GM18502 (cell line): ENCODE results near the gene COA5.

ENCODE experiments used
- ATAC-seq: cut with Tn5 transposase; IDR thresholded peaks from one replicate; pipeline ENCODE4 v1.9.1; 2021; ENCODE audit warnings: mild to moderate bottlenecking; ENCODE audit not compliant: unreplicated experiment, poor library complexity

The COA5 gene

DNA sequence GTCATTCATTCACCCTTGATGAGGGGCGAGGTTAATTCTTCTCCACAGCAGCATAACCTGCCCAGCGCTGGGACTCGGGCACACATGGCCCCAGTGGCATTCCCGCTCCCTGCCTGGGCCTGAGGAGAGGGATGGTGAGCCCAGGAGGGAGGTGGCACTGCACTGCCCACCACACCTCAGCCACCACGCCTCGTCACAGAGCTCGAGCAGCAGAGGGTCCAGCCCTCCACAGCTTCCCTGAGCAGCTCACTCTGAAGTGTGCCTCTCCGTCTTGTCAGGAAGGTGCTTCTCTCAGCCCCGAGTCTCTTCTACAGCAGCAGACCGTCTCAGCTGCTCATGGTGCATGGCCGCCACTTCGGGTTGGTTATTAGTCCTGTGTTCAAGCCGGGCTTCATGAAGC lies 34.9 kb downstream of the COA5 start:
- ATAC-seq: no peak

DNA sequence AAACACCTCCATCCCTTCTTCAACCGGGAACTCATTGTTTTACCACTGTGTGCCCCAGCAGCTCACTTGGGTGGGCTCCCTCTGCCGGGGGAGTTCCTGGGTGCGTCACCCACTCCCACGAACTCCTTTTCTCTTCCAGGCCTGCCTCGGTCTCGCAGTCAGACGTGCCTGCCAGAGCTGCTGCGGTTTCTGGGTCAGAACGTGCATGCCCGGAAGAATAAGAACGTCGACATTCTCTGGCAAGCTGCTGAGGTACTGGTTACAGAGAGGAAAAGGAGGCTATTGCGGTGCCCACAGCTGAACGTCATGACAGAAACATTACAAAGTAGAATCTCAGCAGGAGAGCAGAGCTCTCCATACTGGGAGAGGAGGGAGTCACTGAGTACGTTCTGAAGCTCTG lies 35.6 kb downstream of the COA5 start:
- ATAC-seq: no peak

DNA sequence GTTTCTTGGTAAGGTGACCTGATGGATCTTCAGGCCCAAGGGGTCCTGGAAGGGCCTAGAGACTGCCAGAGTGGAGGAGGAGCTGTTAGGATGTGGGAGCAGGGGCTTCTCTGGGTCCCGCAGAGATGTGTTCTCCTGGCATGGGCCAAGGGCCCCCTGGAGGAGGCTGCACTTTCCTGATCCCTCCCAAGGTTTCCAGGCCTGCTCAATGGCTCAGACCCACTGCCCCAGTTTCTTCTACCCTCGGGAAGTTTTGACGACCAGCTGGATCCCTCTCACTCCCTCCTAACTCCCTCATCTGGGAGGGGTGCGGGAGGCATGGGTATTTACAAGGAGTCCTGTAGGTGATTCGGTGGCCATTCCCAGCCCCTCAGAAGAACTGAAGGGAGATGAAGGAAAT lies 36.1 kb downstream of the COA5 start:
- ATAC-seq: no peak

DNA sequence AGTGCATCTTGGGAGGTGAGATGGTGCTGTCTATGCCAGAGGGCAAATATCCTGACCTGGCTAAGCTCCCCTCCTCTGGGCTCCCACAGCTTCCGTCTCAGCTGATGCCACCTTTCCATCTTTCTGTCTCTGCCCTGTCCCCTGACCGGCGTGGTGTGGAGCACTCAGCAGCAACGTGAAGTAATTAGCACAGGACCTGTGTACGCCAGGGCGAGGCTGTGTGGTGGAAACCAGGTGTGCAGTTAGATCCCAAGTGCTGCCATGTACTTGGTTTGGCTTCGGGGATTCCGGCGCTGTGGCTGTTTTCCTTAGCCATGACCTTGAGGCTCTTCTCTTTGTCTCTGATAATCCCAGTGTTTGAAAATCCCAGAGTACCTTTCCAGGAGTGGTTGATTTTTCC lies 36.5 kb downstream of the COA5 start:
- ATAC-seq: no peak

DNA sequence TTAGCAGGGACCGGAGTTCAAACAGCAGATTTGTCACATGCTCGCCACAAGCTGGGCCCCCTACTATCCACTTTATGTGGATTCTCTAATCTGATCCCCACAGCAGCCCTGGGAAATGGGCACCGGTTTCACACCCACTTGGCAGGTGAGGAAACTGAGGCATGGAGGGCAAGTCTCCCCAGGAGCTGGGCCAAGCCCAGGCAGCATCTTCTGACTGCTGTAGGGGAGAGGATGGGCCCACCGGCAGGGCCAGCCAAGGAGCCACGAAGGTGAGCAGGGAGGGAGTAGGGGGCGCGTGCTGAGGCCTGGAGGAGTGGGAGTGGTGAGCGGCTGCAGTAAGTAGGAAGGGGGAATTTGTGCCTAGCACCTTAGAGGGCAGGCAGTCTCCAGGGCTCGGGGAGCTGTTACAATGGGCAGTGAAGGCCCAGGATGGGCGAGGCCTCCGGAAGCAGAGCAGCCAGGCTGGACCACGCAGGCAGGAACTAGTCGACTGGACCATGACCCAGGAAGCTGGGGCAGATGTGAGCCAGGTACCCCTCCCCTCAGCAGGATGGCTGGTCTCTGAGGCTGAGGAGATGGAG lies 37.1 kb downstream of the COA5 start:
- ATAC-seq: no peak

DNA sequence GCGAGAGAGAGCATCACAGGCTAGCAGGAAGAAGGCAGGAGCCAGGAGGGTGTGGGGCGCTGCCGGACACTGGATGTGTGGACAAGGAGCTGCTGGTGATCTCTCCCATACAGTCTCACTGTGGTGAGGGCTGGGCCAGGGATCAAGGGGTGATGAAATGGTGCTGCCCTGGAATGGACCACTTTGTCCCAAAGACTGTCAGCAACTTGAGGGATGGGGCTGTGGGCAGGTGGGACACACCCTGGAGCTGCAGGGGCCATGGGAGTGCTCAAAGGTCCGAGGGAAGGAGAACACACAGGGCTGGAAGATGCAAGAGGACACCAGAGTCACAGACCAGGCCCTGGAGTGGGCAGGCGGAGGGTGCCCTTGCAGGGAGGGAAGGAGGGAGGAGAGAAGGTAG lies 38.0 kb downstream of the COA5 start:
- no peak for ATAC-seq

DNA sequence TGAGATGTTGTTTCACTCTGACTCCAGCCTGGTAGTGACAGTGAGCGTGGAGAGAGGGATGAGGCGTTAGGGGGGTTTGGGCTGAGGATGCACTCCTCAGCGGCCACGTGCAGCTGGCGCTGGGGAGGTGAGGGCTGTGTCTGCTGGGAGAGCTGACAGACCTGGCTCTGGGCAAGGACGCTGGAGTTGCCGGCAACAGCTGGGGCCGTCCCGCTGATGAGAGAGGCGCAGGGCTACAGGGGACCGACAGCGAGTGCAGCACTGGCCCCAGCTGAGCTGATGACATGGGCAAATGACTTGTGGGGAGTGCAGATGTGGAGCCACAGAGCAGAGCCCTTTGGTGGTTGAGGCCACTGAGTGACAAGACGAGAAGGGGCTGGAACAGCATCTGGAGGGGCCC lies 38.4 kb downstream of the COA5 start:
- ATAC-seq: no peak

DNA sequence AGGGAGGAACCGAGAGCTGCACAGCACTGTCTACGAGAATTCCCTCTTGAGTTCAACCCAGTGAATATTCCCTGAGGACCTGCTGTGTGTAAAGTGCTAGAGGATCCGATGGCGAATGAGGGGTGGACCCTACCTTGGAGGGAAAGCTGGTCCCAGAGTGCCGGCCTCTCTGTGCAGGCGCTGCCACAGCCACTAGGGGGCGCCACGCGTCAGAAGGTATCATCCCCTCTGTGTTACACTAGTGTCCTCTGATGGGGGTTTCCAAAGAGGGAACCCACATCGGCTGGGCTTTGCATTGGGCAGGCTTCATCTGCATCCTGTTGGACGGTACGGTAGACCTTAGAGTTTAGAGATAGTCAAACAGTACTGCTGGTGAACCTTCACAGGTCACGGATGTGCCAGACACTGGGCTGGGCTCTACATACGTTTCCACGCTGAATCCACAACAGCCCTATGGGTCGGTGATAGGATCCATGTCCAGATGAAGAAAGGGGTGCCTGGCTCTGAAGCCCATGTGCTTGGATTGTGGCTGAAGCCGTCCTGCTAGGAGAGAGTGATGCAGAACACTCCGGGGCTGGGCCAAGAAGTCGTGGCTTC lies 39.0 kb downstream of the COA5 start:
- no peak for ATAC-seq

DNA sequence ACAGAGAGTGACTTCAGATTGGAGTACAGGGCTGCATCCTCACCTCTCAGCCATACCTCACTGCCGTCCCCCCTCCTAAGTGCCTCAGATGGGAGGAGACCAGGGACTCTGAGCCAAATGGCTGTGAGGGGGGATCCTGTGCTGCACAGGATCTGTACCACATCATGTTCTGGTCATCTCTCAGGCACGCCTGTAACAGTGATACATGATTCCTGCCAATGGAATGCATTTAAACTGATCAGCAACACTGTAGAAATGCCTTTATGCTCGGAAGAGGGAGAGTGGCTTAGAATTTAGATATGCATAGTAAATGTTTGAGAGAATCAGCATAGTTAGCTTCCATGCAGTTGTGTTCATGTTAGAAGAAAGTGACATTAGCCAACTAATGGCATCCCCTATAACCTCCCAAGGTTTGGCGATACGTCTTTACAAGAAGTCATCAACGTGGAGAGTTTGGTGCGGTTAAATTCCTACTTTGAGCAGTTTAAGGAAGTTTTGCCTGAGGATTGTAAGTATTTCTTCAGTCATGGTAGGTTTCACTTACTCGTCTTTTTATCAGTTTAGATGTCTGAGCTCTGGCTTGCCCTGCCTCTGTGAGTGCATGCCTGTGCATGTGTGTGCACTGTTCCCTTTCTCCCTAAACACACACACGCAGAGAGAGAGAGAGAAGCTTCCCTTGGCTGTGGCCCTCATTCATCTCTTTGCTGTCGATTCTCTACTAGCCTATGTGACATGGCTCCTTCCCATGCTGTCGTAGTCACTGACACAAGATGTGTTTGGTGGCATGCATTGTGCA lies 40.0 kb downstream of the COA5 start:
- ATAC-seq: no peak

DNA sequence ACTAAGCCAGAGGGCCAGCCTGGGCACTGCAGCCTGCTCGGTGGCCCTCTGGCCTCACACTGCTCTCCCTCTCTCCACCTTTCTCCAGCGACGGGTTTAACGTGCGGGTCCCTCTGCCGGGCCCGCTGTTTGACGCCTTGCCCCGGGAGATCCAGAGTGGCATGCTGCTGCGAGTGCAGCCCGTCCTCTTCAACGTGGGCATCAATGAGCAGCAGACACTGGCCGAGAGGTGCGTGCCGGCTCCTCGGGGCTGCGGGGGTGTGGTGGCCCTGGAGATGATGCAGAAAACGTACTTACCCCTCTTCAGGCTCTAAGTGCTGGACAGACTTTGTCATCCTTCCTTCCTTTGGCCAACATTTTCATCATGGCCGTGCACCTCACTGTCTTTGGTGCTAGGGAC lies 42.4 kb downstream of the COA5 start:
- ATAC-seq: no peak

DNA sequence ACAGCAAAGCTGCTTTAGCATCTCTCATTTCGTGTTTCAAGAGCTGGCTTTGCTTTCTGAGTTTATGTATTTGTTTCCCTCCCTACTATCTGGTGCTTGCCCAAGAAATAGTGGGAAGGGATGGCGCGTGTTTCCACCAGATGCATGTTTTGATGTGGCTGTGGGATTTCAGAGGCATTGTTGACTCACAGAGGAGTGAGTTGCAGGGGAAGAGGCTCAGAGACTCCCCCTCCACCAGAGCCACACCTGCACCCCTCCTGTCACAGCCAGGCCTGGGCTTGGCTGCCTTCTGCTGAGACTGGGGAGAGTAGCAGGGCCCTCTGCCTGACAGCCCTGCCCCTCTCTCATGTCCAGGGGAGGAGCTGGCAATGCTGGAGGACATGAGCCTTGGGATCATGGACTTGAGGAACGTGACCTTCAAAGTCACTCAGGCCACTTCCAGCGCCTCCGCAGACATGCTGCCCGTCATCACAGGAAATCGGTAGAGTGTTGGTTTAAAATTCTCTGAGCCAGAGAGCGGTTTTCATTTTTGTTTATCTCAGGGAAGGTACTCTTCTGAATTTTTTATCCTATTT lies 42.9 kb downstream of the COA5 start:
- ATAC-seq: no peak

DNA sequence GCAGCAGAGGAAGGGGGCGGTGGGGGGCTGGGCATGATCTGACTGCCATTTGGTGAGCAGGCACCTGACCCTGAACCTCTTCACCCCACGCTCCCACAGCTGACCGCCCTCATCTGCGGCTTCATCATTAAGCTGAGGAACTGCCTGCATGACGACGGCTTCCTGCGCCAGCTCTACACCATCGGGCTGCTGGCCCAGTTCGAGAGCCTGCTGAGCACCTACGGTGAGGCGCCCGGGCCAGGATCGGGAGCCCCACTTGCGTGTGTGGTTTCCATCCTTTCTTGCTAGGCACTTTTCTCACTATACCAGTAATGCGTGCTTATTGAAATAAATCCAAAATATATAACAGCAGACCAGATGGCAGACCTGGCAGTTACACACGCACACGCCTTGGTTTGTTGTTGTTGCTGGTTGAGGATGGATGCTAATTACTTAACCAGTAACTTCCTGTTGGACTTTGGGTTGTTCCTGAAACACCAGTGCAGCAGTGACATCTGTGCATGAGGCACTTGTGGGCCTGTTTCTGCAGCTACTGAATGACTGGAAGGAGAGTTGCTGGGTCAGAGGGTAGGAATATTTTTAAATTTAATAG lies 43.7 kb downstream of the COA5 start:
- no peak for ATAC-seq

DNA sequence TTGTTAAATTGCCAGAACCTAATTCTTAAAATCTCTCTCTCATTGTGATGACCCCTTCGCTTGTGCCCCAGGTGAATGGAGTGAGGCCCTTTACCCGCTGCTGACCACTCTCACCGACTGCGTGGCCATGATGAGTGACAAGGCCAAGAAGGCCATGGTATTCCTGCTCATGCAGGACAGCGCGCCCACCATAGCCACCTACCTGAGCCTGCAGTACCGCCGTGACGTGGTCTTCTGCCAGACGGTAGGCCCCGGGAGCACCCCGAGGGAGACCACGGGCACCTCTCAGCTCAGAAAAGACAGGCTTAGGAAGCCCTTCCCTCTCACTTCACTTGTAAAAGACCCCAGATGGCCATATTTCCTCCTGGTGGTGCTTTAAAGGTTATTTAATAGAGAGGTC lies 44.9 kb downstream of the COA5 start:
- no peak for ATAC-seq

DNA sequence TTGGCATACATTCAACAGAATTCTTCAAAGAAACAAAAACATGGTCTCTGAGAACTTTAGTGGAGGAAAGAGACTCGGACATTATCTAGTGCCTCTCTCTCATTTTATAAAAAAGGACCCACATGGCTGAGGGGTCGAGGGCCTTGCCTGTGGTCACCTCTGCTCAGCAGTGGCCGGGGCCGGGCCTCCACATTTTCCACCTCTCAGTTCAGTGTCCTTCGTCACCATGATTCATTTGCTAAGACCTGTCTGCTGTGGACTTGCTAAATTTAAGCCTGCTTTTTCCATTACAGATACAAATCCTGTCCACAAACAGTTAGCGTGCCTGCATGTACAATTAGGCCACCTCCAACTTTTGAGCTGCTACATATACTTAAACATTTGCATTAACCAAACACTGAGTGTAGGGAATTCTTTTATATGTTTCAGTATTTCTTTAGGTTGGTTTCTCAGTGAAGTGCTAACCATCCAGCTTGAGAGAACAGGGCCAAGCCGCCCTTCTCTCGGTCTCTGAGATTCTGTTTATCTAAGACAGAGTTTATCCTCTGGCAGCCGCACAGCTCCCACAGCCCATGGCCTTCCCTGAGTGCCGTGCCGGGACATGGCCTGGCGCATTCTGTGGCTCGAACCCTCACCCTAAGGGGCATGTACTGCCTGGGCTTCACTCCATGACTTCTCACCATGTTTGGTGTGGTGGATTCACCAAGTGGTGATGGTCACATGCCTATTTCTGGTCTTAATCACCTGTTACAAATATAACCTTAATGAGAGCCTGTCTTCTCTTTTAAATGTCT lies 46.2 kb downstream of the COA5 start:
- no peak for ATAC-seq

DNA sequence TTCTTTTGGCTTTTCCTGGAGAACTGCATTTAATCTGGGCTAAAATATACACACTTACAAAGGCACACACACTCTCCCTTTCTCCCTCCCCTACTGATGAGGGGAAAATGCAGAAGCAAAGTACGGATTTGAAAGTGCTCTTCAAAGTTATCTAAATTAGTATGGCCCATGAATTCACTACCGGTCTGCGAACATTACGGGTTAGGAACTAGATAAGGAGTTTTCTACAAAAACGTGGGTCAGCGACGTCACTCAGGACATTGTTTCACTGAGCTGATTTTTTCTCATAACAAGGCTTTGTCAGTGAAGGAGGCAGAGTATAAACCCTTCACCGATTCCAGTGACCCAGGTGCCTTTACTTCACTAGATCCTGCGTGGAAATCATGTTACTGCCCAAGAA lies 47.3 kb downstream of the COA5 start:
- no peak for ATAC-seq

DNA sequence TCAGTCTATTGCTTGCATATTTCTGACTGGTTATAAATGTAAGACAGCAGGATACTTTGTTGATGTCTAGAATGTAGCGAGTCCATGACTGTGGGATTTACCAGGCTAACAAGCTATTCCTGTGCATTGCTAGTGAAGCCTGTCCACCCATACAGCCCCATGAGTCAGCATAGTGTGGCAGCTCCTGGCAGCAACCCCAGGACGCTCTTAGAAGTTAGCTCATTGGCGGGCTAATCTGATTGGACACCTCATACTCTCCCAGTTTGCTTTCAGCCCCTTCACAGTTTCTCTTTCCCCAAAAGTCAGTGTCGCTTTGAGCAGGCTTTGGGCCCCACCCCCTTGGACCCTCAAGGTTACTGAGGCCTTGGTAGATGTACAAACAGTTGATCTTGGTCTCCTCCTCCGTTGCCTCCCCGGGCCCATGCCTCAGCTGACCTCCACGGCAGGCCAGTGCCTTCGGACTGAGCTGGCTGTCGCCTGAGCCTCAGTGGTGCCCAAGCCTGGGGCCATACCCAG lies 48.0 kb downstream of the COA5 start:
- no peak for ATAC-seq

DNA sequence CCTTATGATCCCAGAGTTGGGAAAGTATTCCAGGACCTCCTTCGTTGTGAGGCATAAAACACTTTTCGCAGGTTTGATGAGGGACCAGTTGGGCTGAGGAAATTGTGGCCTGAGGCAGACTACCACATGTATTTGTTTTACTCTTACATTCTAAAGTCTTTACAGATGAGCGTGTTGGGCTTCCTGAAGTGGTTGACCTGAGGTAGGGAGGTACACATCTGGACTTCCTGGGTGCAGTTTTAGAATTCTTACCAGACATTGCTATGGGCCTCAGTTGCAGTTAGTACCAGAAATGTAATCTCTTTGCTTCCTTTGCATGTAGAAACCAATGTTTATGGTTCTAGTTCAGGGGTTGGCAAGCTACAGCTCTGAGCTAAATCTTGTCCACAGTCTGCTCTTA lies 48.7 kb downstream of the COA5 start:
- no peak for ATAC-seq

DNA sequence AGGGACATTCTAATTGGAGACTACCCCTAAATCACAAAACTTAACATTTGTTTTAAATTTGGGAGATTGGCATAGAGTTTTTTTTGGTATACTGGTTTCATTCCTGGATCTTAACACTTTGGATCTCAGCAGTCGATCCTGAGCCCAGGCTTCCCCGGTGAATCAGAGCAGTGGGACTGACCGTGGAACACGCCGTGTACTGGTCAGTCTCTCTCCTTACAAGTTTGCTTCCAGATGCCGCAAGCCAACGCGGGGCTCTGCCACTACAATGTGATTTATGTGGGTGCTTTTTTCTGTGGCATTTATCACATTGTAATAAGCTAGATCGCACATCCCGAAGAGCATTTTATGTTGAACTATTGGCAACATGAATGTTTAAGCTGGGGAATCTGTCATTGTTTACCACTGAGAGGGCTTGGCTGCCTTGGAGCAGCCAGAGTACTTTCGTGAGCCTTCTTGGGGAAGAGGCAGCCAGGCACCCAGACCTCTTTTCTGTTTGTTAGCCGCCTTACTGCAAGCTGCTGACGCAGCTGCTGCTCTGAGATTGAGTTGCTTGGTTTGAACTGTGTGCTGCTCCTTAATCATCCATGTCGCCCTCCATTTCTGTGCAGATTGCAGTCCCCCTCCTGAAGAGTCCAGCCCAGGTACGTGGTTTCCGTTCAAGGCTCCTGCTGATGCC lies 49.3 kb downstream of the COA5 start:
- no peak for ATAC-seq

DNA sequence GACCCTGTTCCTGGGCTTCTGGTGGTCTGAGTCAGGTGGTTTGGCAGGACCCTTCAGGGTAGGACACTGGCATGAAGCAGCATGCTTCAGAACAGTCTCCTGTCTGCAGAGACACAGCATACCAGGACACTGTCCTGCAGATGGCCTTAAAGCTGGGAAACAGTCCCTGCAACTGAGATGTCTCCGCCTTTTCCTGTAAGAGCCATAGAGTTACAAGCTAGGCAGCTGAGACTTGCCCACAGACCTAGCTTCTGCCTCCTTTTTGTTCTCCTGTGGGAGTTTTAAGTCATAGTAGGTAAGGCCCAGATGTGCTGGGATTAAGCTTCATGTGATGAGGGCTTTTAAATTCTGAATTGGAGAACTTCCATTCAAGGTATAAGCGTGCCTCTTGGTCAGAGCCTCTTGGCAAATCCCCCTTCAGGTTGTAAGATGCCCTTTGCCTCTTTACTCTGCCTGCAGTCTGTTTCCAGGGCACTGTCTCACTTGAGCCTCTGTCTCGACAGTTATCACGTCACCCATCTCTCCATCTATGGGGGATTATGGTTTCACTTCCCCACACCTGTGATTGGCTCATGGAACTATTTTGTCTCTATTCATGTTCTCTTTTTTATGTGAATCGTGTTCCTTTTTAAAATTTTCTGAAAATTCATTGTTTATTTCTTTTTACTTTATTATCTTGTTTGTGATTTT lies 51.8 kb downstream of the COA5 start:
- ATAC-seq: peak; percentile 78
